H1 (cell line): ENCODE results near the gene COL20A1. TPM values are rescaled to one million over a fixed set of nuclear protein-coding genes. Genes with fewer than 3 reads are reported as not detected.

Experiments
- CTCF ChIA-PET: fragments of 300-600 bp; sonication (Branson Sonifier 250); formaldehyde crosslinking; loops from one replicate; lab custom pipeline; 2021; ENCODE audit not compliant: partially characterized antibody; lab: Charles Lee
- POLR2A ChIA-PET: fragments of 300-600 bp; sonication (Branson Sonifier 250); formaldehyde crosslinking; loops from one replicate; lab custom pipeline; 2021; ENCODE audit warnings: inconsistent platforms; ENCODE audit not compliant: partially characterized antibody; lab: Charles Lee
- DNase-seq, 2 experiments: peaks; one replicate each; pipeline versions ENCODE4 v3.0.0 to v3.0.0-alpha.2; 2010 to 2022; ENCODE audit warnings: low spot score in 2 of 2, low read depth in 1 of 2, mixed read lengths in 1 of 2
- FAIRE-seq: peaks from 2 replicates; lab custom pipeline; 2011; peaks lifted over from hg19 to GRCh38; lab: Jason Lieb, UNC
- H2AFZ ChIP-seq: 2 replicates; pipeline ENCODE4 v1.8.1; 2012; ENCODE audit warnings: low read length, inconsistent platforms
- H2AK5ac ChIP-seq: 2 replicates; pipeline ENCODE4 v1.6.1; 2013; ENCODE audit warnings: low read depth, low read length
- H2BK120ac ChIP-seq: replicated peaks from 2 replicates; pipeline ENCODE3; 2013; ENCODE audit warnings: low read depth, low read length, inconsistent platforms
- H2BK12ac ChIP-seq: 2 replicates; pipeline ENCODE4 v1.6.1; 2013; ENCODE audit warnings: low read depth, low read length
- H2BK15ac ChIP-seq: 2 replicates; pipeline ENCODE4 v1.6.1; 2013; ENCODE audit warnings: low read length
- H2BK20ac ChIP-seq: 2 replicates; pipeline ENCODE4 v1.6.1; 2013; ENCODE audit warnings: low read length
- H2BK5ac ChIP-seq: 2 replicates; pipeline ENCODE4 v1.6.1; 2013; ENCODE audit warnings: low read depth, low read length
- H3K14ac ChIP-seq: 2 replicates; pipeline ENCODE4 v1.6.1; 2013; ENCODE audit warnings: inconsistent platforms; ENCODE audit not compliant: insufficient read length
- H3K18ac ChIP-seq: 2 replicates; pipeline ENCODE4 v1.6.1; 2013; ENCODE audit warnings: low read length; ENCODE audit errors: extremely low read depth
- H3K23ac ChIP-seq: 2 replicates; pipeline ENCODE4 v1.6.1; 2013; ENCODE audit warnings: inconsistent platforms; ENCODE audit not compliant: insufficient read length
- H3K23me2 ChIP-seq: 2 replicates; pipeline ENCODE4 v1.6.1; 2013; ENCODE audit warnings: low read depth, low read length
- H3K27ac ChIP-seq: 2 replicates; pipeline ENCODE4 v1.6.1; 2011; ENCODE audit warnings: low read depth, low read length, inconsistent platforms
- H3K27me3 ChIP-seq, 4 experiments: replicated peaks in 1 of 4; 1 replicate in 1 of 4; 2 replicates in 3 of 4; pipeline versions ENCODE4 v1.6.1 to v1.8.1; 2011 to 2013; ENCODE audit warnings: low read length in 3 of 4, mild to moderate bottlenecking in 3 of 4, inconsistent platforms in 2 of 4, mixed read lengths in 2 of 4, moderate library complexity in 1 of 4; ENCODE audit not compliant: control insufficient read depth in 3 of 4, insufficient read depth in 3 of 4; ENCODE audit errors: extremely low read depth in 1 of 4
- H3K36me3 ChIP-seq, 4 experiments: 2 replicates each; pipeline versions ENCODE4 v1.6.1 to v1.8.1; 2011 to 2013; ENCODE audit warnings: mild to moderate bottlenecking in 4 of 4, low read length in 3 of 4, moderate library complexity in 2 of 4, control low read depth in 1 of 4, inconsistent platforms in 1 of 4; ENCODE audit not compliant: insufficient read depth in 4 of 4, control insufficient read depth in 2 of 4
- H3K4ac ChIP-seq: replicated peaks from 2 replicates; pipeline ENCODE3; 2013; ENCODE audit warnings: low read length, low read depth, mixed read lengths, inconsistent platforms; ENCODE audit not compliant: insufficient read length
- H3K4me1 ChIP-seq, 4 experiments: replicated peaks in 1 of 4; 1 replicate in 1 of 4; 2 replicates in 3 of 4; pipeline versions ENCODE4 v1.6.1 to v1.8.1; 2011 to 2013; ENCODE audit warnings: low read length in 3 of 4, inconsistent platforms in 2 of 4, mixed read lengths in 1 of 4; ENCODE audit not compliant: insufficient read depth in 4 of 4, control insufficient read depth in 3 of 4
- H3K4me2 ChIP-seq, 2 experiments: 2 replicates each; pipeline versions ENCODE4 v1.6.1 to v1.8.1; 2011 to 2013; ENCODE audit warnings: low read depth in 2 of 2, low read length in 2 of 2, control low read depth in 1 of 2, inconsistent platforms in 1 of 2, mild to moderate bottlenecking in 1 of 2; ENCODE audit not compliant: insufficient read depth in 1 of 2
- H3K4me3 ChIP-seq, 4 experiments: fragments of 200-600, 300-600 bp in 1 of 4; sonication (generic), shearing (Covaris generic), sonication (Bioruptor Twin) in 1 of 4; 2 replicates each; pipeline versions ENCODE4 v1.5.1 to v1.8.1; 2011 to 2016; ENCODE audit warnings: low read length in 4 of 4, low read depth in 3 of 4, control low read depth in 2 of 4, inconsistent platforms in 2 of 4, mild to moderate bottlenecking in 2 of 4, mixed read lengths in 1 of 4, moderate library complexity in 1 of 4; ENCODE audit not compliant: insufficient read depth in 2 of 4; ENCODE audit errors: extremely low read depth in 1 of 4
- H3K56ac ChIP-seq: replicated peaks from 2 replicates; pipeline ENCODE3; 2013; ENCODE audit warnings: low read depth, mild to moderate bottlenecking, mixed read lengths, low read length, inconsistent platforms; ENCODE audit not compliant: insufficient read length
- H3K79me1 ChIP-seq: 2 replicates; pipeline ENCODE4 v1.6.1; 2013; ENCODE audit warnings: low read depth, low read length, control low read depth
- H3K79me2 ChIP-seq, 2 experiments: 2 replicates each; pipeline versions ENCODE4 v1.6.1 to v1.8.1; 2012 to 2013; ENCODE audit warnings: low read length in 2 of 2, mild to moderate bottlenecking in 2 of 2, inconsistent platforms in 1 of 2; ENCODE audit not compliant: insufficient read depth in 2 of 2, control insufficient read depth in 1 of 2
- H3K9ac ChIP-seq, 4 experiments: replicated peaks in 1 of 4; 1 replicate in 1 of 4; 2 replicates in 3 of 4; pipeline versions ENCODE4 v1.6.1 to v1.8.1; 2011 to 2013; ENCODE audit warnings: low read depth in 3 of 4, low read length in 3 of 4, control low read depth in 2 of 4, mild to moderate bottlenecking in 2 of 4, moderate library complexity in 2 of 4, inconsistent platforms in 1 of 4; ENCODE audit errors: extremely low read depth in 1 of 4
- H3K9me3 ChIP-seq, 2 experiments: 2 replicates each; pipeline versions ENCODE4 v1.6.1 to v1.8.1; 2012 to 2013; ENCODE audit warnings: mild to moderate bottlenecking in 2 of 2, moderate library complexity in 2 of 2, control low read depth in 1 of 2, inconsistent platforms in 1 of 2, low read depth in 1 of 2, low read length in 1 of 2, mixed read lengths in 1 of 2; ENCODE audit not compliant: insufficient read depth in 2 of 2
- H4K20me1 ChIP-seq, 2 experiments: replicated peaks in 1 of 2; 2 replicates each; pipeline versions ENCODE3 to v1.8.1; 2011 to 2013; ENCODE audit warnings: inconsistent platforms in 2 of 2, low read length in 2 of 2, mild to moderate bottlenecking in 1 of 2; ENCODE audit not compliant: insufficient read depth in 2 of 2, control insufficient read depth in 1 of 2
- H4K5ac ChIP-seq: 2 replicates; pipeline ENCODE4 v1.6.1; 2013; ENCODE audit warnings: low read length, low read depth, mixed read lengths, inconsistent platforms; ENCODE audit not compliant: insufficient read length
- H4K8ac ChIP-seq: 2 replicates; pipeline ENCODE4 v1.8.0; 2013; ENCODE audit warnings: mild to moderate bottlenecking, moderate library complexity, low read length, inconsistent platforms; ENCODE audit not compliant: insufficient read depth; ENCODE audit errors: extremely low read depth
- H4K91ac ChIP-seq: replicated peaks from 2 replicates; pipeline ENCODE3; 2013; ENCODE audit warnings: low read length, mixed read lengths, inconsistent platforms; ENCODE audit not compliant: insufficient read length
- CBX8 ChIP-seq: fragments of 300-800, 300-1000 bp; sonication (generic); IDR thresholded peaks from 2 replicates; pipeline ENCODE4 v1.7.1; 2016; ENCODE audit warnings: low read depth, low read length, borderline replicate concordance
- CTCF ChIP-seq, 3 experiments: IDR thresholded peaks; 1 replicate in 2 of 3; 2 replicates in 1 of 3; pipeline versions ENCODE4 v1.5.1 to v1.6.1; 2011; ENCODE audit warnings: low read length in 3 of 3, mild to moderate bottlenecking in 3 of 3, inconsistent platforms in 2 of 3, low read depth in 1 of 3, moderate library complexity in 1 of 3; ENCODE audit not compliant: insufficient read depth in 1 of 3; ENCODE audit errors: control extremely low read depth in 1 of 3
- GABPA ChIP-seq: IDR thresholded peaks from 2 replicates; pipeline ENCODE4 v1.6.1; 2011; ENCODE audit warnings: mild to moderate bottlenecking, low read length, moderate library complexity, borderline replicate concordance; ENCODE audit not compliant: insufficient read depth
- POLR2A ChIP-seq, 2 experiments: IDR thresholded peaks; 1 replicate in 1 of 2; 2 replicates in 1 of 2; pipeline ENCODE4 v1.6.1; 2011; ENCODE audit warnings: low read depth in 2 of 2, low read length in 2 of 2, mild to moderate bottlenecking in 2 of 2; ENCODE audit errors: control extremely low read depth in 1 of 2
- POU5F1 ChIP-seq: IDR thresholded peaks from 2 replicates; pipeline ENCODE4 v1.6.1; 2011; ENCODE audit warnings: low read depth, mild to moderate bottlenecking, low read length, moderate library complexity
- USF2 ChIP-seq: IDR thresholded peaks from 2 replicates; pipeline ENCODE4 v1.6.1; 2011; ENCODE audit warnings: low read length, improper control_type of control experiment
- WGBS, 2 experiments: shearing (Covaris generic) in 1 of 2; methylation state at CpG; one replicate each; pipeline versions ENCODE4 v1.1.6 to v1.1.7; 2013 to 2015; ENCODE audit warnings: low lambda C conversion rate in 2 of 2, mixed read lengths in 2 of 2, inconsistent platforms in 1 of 2, low coverage in 1 of 2, missing lambda C conversion rate in 1 of 2; ENCODE audit not compliant: insufficient replicate concordance in 2 of 2, insufficient coverage in 1 of 2, insufficient read length in 1 of 2; ENCODE audit errors: extremely low coverage in 1 of 2, missing lambda C conversion rate in 1 of 2; 5-methylcytosine and 5-hydroxymethylcytosine counted together
- polyA plus RNA-seq, 7 experiments: library from polyadenylated mRNA; depleted of rRNA in 3 of 7; stranded (reverse) in 5 of 7; unstranded in 2 of 7; fragments of >200 nt in 5 of 7; fragments of 200-250 nt in 2 of 7; gene quantifications; 1 replicate in 5 of 7; 2 replicates in 1 of 7; 4 replicates in 1 of 7; pipeline versions ENCODE4 v1.2.1 to v1.2.3, GENCODE V29; 2011 to 2013; ENCODE audit warnings: missing spikeins in 2 of 7, mixed read lengths in 2 of 7
- total RNA-seq: library from RNA; stranded (reverse); fragmentation: NEBNext Ultra II Directional; extraction: Animal tissue kit (Norgen Biotek cat#: 25700); gene quantifications from 2 replicates; pipeline ENCODE4 v1.2.1, GENCODE V29; 2021
- TF ChIP-seq, protein P1 (sequence below): IDR thresholded peaks from 2 replicates; pipeline ENCODE4 v1.6.1; 2012; ENCODE audit warnings: inconsistent platforms

The COL20A1 gene
- total and polyA plus RNA-seq, 2 of the 8 experiments (the other 6 are each of a cell fraction or from before 2014, with no cell fraction given), result 0.19 to 0.21 TPM

DNA sequence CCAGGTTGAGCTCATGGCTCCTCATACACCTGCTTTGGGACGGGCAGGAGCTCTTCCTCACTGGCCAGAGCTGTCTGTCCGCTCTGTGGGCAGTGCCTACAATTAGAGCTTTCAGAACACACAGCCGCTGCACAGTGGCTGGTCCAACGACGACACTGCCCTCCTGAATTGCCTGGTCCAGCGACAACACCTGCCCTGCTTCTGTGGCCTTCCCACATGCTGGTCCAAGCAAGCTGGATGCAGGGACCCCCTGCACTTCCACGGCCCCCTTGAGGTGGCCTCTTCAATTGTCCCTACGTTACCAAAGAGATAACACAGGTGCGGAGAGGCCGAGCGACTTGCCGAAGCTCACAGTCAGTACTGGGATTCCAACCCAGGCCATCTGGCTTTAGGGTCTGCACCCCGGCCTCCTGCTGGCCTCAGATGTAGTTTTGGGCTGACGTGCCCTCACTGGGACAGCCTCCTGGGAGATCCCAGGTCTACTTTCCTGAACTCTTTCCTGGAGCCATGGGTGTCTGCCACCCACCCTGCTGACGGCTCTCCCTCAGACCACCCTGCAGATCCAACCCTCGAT, 69.5 kb downstream of the COL20A1 start:
- Histone ChIP-seq H3K18ac (peak overlapping the region; percentile 83), H3K23me2 (peaks cover 10% of the 10 kb centered on the region; the same call in 1 of the 2 replicates), H3K9me3 (no peaks in the 10 kb centered on the region), H4K20me1 (peaks cover 0 to under 1% of the 10 kb centered on the region in 2 experiments), H3K9ac (no peak overlapping the region), H2BK5ac (peak overlapping the region; percentile 66; the same call in 1 of the 2 replicates), H4K8ac (peak overlapping the region; percentile 82; the same call in 1 of the 2 replicates), H2BK12ac (peak overlapping the region; percentile 84; the same call in 1 of the 2 replicates), H2AFZ (no peak overlapping the region), H3K27me3 (peaks cover 0 to 29% (median 18%) of the 10 kb centered on the region in 4 experiments; a peak in 6 of 7 replicates), H2BK120ac (no peak overlapping the region), H3K4me2 (peak overlapping the region; percentile 79 to 81), H3K56ac (peak overlapping the region; percentile 12), H3K36me3 (no peaks in the 10 kb centered on the region), H2BK15ac (peak overlapping the region; percentile 72; the same call in 1 of the 2 replicates), H3K79me2 (no peaks in the 10 kb centered on the region), H3K27ac (no peak overlapping the region), H2BK20ac (peak overlapping the region; percentile 97), H3K4me3 (peak overlapping the region in 1 of 4 experiments; percentile 64; a peak in 1 of 8 replicates), H3K23ac (no peak overlapping the region), H3K4me1 (peaks cover 0 to 21% (median 15%) of the 10 kb centered on the region in 4 experiments; a peak in 6 of 7 replicates), H3K79me1 (no peaks in the 10 kb centered on the region), H3K14ac (no peak overlapping the region), H4K5ac (no peak overlapping the region), H3K4ac (peak overlapping the region; percentile 39), H4K91ac (no peak overlapping the region), H2AK5ac (no peak overlapping the region)
- no peak for DNase-seq
- WGBS, 2 experiments, result 75% methylated on average over 16 of the region's 16 CpGs; no CpG with 5 or more reads in 1 of the 2 experiments
- FAIRE-seq, result no peak
- POLR2A ChIA-PET, result interaction anchor here (0.8 to 1.8 kb wide), 5 partner anchors 11 to 156 kb away, joined by 3 to 9 read pairs (median 3); partner anchors contain the start of gene NKAIN4
- CTCF ChIA-PET, result interaction anchor here (0.6 to 8.1 kb wide), 15 partner anchors 8 to 179 kb away, joined by 3 to 85 read pairs (median 3); partner anchors contain the start of gene COL20A1
- TF ChIP-seq CBX8, result no peak
- TF ChIP-seq, protein P1, sequence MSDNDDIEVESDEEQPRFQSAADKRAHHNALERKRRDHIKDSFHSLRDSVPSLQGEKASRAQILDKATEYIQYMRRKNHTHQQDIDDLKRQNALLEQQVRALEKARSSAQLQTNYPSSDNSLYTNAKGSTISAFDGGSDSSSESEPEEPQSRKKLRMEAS, result no peak
- no peak for TF ChIP-seq POU5F1
- TF ChIP-seq POLR2A (IDR thresholded peaks at IDR 0.05; ENCODE audit: control extremely low read depth in 1 of 2, low read depth in 2 of 2, low read length in 2 of 2), result no peak
- TF ChIP-seq CTCF (IDR thresholded peaks at IDR 0.05; ENCODE audit: control extremely low read depth in 1 of 3, insufficient read depth in 1 of 3, low read depth in 1 of 3, low read length in 3 of 3), result no peak
- no peak for TF ChIP-seq USF2
- TF ChIP-seq GABPA, result no peak
